SKM-1 treated with dmso at 0.1 percent for 144 hours (cell line): ENCODE data around the gene SMIM44.
A peak's percentile ranks its signal among the peaks of the same experiment; 100 is the strongest.
"Not testable (repeated sequence)": the region's sequence is repeated elsewhere in the genome, so short reads cannot be mapped to it uniquely, and the experiment has no call there.

Experiments used
- DNase-seq: peaks from one replicate; lab custom pipeline; 2025; ENCODE audit not compliant: unreplicated experiment; lab: John Stamatoyannopoulos, UW

SMIM44 gene

GRCh38 chr19:3518255-3518654, 35.0 kb upstream of the SMIM44 start:
- no peak for DNase-seq

GRCh38 chr19:3517638-3518037, 34.4 kb upstream of the SMIM44 start:
- no peak for DNase-seq

- DNase-seq = no peak
Measured at GRCh38 chr19:3516675-3517207, 33.5 kb upstream of the SMIM44 start.

- no peak for DNase-seq
Measured at GRCh38 chr19:3515891-3516422, 32.7 kb upstream of the SMIM44 start.

- no peak for DNase-seq
Measured at GRCh38 chr19:3514930-3515329, 31.7 kb upstream of the SMIM44 start.

- no peak for DNase-seq
Measured at GRCh38 chr19:3513229-3514140, 30.2 kb upstream of the SMIM44 start.

- no peak for DNase-seq
Measured at GRCh38 chr19:3512562-3513228, 29.5 kb upstream of the SMIM44 start.

GRCh38 chr19:3511506-3512251, 28.4 kb upstream of the SMIM44 start:
- no peak for DNase-seq

- DNase-seq = no peak
Measured at GRCh38 chr19:3510727-3511126, 27.5 kb upstream of the SMIM44 start.

- DNase-seq = no peak
Measured at GRCh38 chr19:3509566-3509989, 26.3 kb upstream of the SMIM44 start.

GRCh38 chr19:3508771-3509535, 25.7 kb upstream of the SMIM44 start:
- DNase-seq = no peak

- DNase-seq = not testable (repeated sequence)
Measured at GRCh38 chr19:3508121-3508661, 24.9 kb upstream of the SMIM44 start.

GRCh38 chr19:3507371-3508120, 24.3 kb upstream of the SMIM44 start:
- DNase-seq = no peak

GRCh38 chr19:3506384-3507340, 23.4 kb upstream of the SMIM44 start:
- no peak for DNase-seq

- peak; percentile 95 for DNase-seq
Measured at GRCh38 chr19:3505598-3506383, 22.6 kb upstream of the SMIM44 start, which contains the start of gene FZR1. FZR1 (plus strand) TSS chr19:3506311; CDS start chr19:3522990, 16,679 bp downstream.

GRCh38 chr19:3504735-3505134, 21.5 kb upstream of the SMIM44 start:
- DNase-seq = no peak

GRCh38 chr19:3503036-3503572, 19.9 kb upstream of the SMIM44 start:
- DNase-seq = no peak
